Endometrial microvascular endothelial cells (primary cell): ENCODE results near the gene LPO. TPM values are rescaled to one million over a fixed set of nuclear protein-coding genes. Genes with fewer than 3 reads are reported as not detected.

Experiments used
- in situ Hi-C: cut with HindIII; loops from 2 replicates; pipeline ENCODE4 v1.10.0; 2017; ENCODE audit warnings: low sequenced_read_pairs, low pct_unique_long_range_greater_than_20kb; ENCODE audit errors: inconsistent ontology term
- total RNA-seq: library from RNA; depleted of rRNA; stranded (reverse); fragments of >200 nt; gene quantifications from one replicate; pipeline ENCODE4 v1.2.3, GENCODE V29; 2015; ENCODE audit errors: inconsistent ontology term

Gene LPO
- total RNA-seq, 1 donor from 2014 or later, result not detected

- in situ Hi-C loops, result no loop called here
These were observed 33.0 kb downstream of the LPO start for GRCh38 chr17:58271216-58271931.

GRCh38 chr17:58272367-58273280, 34.2 kb downstream of the LPO start:
- in situ Hi-C loops, result no loop called here

- in situ Hi-C loops, result no loop called here
These were observed 35.2 kb downstream of the LPO start for GRCh38 chr17:58273453-58274104.

- in situ Hi-C loops, result no loop called here
These were observed 37.0 kb downstream of the LPO start for GRCh38 chr17:58275417-58275816.

- in situ Hi-C loops, result no loop called here
These were observed 38.0 kb downstream of the LPO start for GRCh38 chr17:58276423-58276822.

- in situ Hi-C loops, result no loop called here
These were observed 38.9 kb downstream of the LPO start for GRCh38 chr17:58277107-58277801.

- in situ Hi-C loops, result no loop called here
These were observed 39.6 kb downstream of the LPO start for GRCh38 chr17:58277802-58278595.

- in situ Hi-C loops, result no loop called here
These were observed 40.3 kb downstream of the LPO start for GRCh38 chr17:58278661-58279015.

- in situ Hi-C loops, result no loop called here
These were observed 40.8 kb downstream of the LPO start for GRCh38 chr17:58279016-58279711.

GRCh38 chr17:58279736-58280479, 41.5 kb downstream of the LPO start:
- in situ Hi-C loops, result no loop called here

GRCh38 chr17:58280480-58281217, 42.3 kb downstream of the LPO start, which contains the start of gene MPO:
Gene MPO (minus strand): TSS chr17:58280935. CDS start chr17:58280758, 177 bp downstream.
- in situ Hi-C loops, result no loop called here

- in situ Hi-C loops, result no loop called here
These were observed 43.2 kb downstream of the LPO start for GRCh38 chr17:58281511-58282011.

GRCh38 chr17:58282442-58282841, 44.1 kb downstream of the LPO start:
- in situ Hi-C loops, result no loop called here

- in situ Hi-C loops, result no loop called here
These were observed 45.6 kb downstream of the LPO start for GRCh38 chr17:58283674-58284612.
